H9 (cell line): ENCODE results near the gene TMEM184A. TPM values are rescaled to one million over a fixed set of nuclear protein-coding genes. Genes with fewer than 3 reads are reported as not detected.
A peak's percentile ranks its signal among the peaks of the same experiment; 100 is the strongest.

ENCODE experiments used
- DNase-seq: peaks from one replicate; pipeline ENCODE4 v3.0.0-alpha.2; 2017
- H2AFZ ChIP-seq: one replicate; pipeline ENCODE4 v1.6.1; 2013; ENCODE audit warnings: mild to moderate bottlenecking, low read length, control low read depth, moderate library complexity
- H2AK5ac ChIP-seq: 2 replicates; pipeline ENCODE4 v1.6.1; 2013; ENCODE audit warnings: low read length, control low read depth, mixed read lengths; ENCODE audit not compliant: insufficient read length
- H2BK120ac ChIP-seq: one replicate; pipeline ENCODE4 v1.6.1; 2013; ENCODE audit warnings: low read depth, mild to moderate bottlenecking, low read length, control low read depth, inconsistent platforms; ENCODE audit not compliant: poor library complexity, severe bottlenecking
- H2BK12ac ChIP-seq: 2 replicates; pipeline ENCODE4 v1.6.1; 2013; ENCODE audit warnings: low read length, control low read depth, mixed read lengths, low read depth; ENCODE audit not compliant: insufficient read length
- H2BK15ac ChIP-seq: 2 replicates; pipeline ENCODE4 v1.6.1; 2013; ENCODE audit warnings: low read depth, low read length, control low read depth
- H2BK20ac ChIP-seq: one replicate; pipeline ENCODE4 v1.6.1; 2013; ENCODE audit warnings: low read depth, mild to moderate bottlenecking, low read length, control low read depth, inconsistent platforms; ENCODE audit not compliant: poor library complexity, severe bottlenecking
- H2BK5ac ChIP-seq: 2 replicates; pipeline ENCODE4 v1.6.1; 2013; ENCODE audit warnings: low read length, control low read depth, mixed read lengths; ENCODE audit not compliant: insufficient read length
- H3K14ac ChIP-seq: 2 replicates; pipeline ENCODE4 v1.6.1; 2013; ENCODE audit warnings: low read length, control low read depth; ENCODE audit not compliant: insufficient read depth
- H3K18ac ChIP-seq: 2 replicates; pipeline ENCODE4 v1.6.1; 2013; ENCODE audit warnings: low read depth, mild to moderate bottlenecking, mixed read lengths, low read length, control low read depth; ENCODE audit not compliant: insufficient read length
- H3K23ac ChIP-seq: 2 replicates; pipeline ENCODE4 v1.6.1; 2013; ENCODE audit warnings: low read length, control low read depth, mixed read lengths, low read depth; ENCODE audit not compliant: insufficient read length
- H3K23me2 ChIP-seq: 2 replicates; pipeline ENCODE4 v1.6.1; 2013; ENCODE audit warnings: low read depth, mild to moderate bottlenecking, mixed read lengths, low read length, control low read depth; ENCODE audit not compliant: insufficient read length, poor library complexity, severe bottlenecking
- H3K27ac ChIP-seq: 2 replicates; pipeline ENCODE4 v1.5.1; 2013; ENCODE audit warnings: low read length, control low read depth, mixed read lengths, low read depth; ENCODE audit not compliant: insufficient read length
- H3K27me3 ChIP-seq: 2 replicates; pipeline ENCODE4 v1.6.1; 2013; ENCODE audit warnings: low read length, control low read depth, inconsistent platforms; ENCODE audit not compliant: insufficient read depth
- H3K4ac ChIP-seq: 2 replicates; pipeline ENCODE4 v1.6.1; 2013; ENCODE audit warnings: low read depth, mild to moderate bottlenecking, control low read depth, inconsistent platforms, low read length, moderate library complexity
- H3K4me1 ChIP-seq: 2 replicates; pipeline ENCODE4 v1.6.1; 2013; ENCODE audit warnings: low read length, control low read depth, inconsistent platforms; ENCODE audit not compliant: insufficient read depth
- H3K4me2 ChIP-seq: 2 replicates; pipeline ENCODE4 v1.6.1; 2013; ENCODE audit warnings: low read length, control low read depth, mixed read lengths; ENCODE audit not compliant: insufficient read length, insufficient read depth
- H3K56ac ChIP-seq: 2 replicates; pipeline ENCODE4 v1.6.1; 2013; ENCODE audit warnings: low read depth, mild to moderate bottlenecking, mixed read lengths, low read length, control low read depth; ENCODE audit not compliant: insufficient read length
- H3K79me1 ChIP-seq: 2 replicates; pipeline ENCODE4 v1.6.1; 2013; ENCODE audit warnings: low read depth, mild to moderate bottlenecking, moderate library complexity, low read length, control low read depth, inconsistent platforms; ENCODE audit not compliant: insufficient read depth, poor library complexity, severe bottlenecking
- H3K79me2 ChIP-seq: 2 replicates; pipeline ENCODE4 v1.6.1; 2013; ENCODE audit warnings: low read length, control low read depth, inconsistent platforms; ENCODE audit not compliant: insufficient read depth
- H3K9ac ChIP-seq: 2 replicates; pipeline ENCODE4 v1.6.1; 2013; ENCODE audit warnings: low read length, control low read depth, mixed read lengths; ENCODE audit not compliant: insufficient read length; ENCODE audit errors: extremely low read depth
- H3K9me3 ChIP-seq: one replicate; pipeline ENCODE4 v1.6.1; 2013; ENCODE audit warnings: low read depth, low read length, inconsistent platforms; ENCODE audit not compliant: control insufficient read depth
- H3T11ph ChIP-seq: one replicate; pipeline ENCODE4 v1.6.1; 2013; ENCODE audit warnings: mild to moderate bottlenecking, low read length, control low read depth, inconsistent platforms
- H4K20me1 ChIP-seq: one replicate; pipeline ENCODE4 v1.6.1; 2013; ENCODE audit not compliant: control insufficient read depth, insufficient read length, insufficient read depth
- H4K5ac ChIP-seq: 2 replicates; pipeline ENCODE4 v1.6.1; 2013; ENCODE audit warnings: low read depth, mild to moderate bottlenecking, mixed read lengths, low read length, control low read depth; ENCODE audit not compliant: insufficient read length
- H4K8ac ChIP-seq: replicated peaks from 2 replicates; pipeline ENCODE4 v1.6.1; 2013; ENCODE audit warnings: low read length, control low read depth, mixed read lengths, low read depth; ENCODE audit not compliant: insufficient read length
- H4K91ac ChIP-seq: 2 replicates; pipeline ENCODE4 v1.6.1; 2013; ENCODE audit warnings: low read depth, mild to moderate bottlenecking, moderate library complexity, mixed read lengths, low read length, control low read depth; ENCODE audit not compliant: insufficient read length
- H3K27ac Mint-ChIP-seq, 3 experiments: 2 replicates in 2 of 3; 3 replicates in 1 of 3; pipeline ENCODE4 v1.8.0; 2020 to 2021; ENCODE audit warnings: mixed read lengths in 3 of 3, mild to moderate bottlenecking in 1 of 3, moderate library complexity in 1 of 3
- H3K27me3 Mint-ChIP-seq: 2 replicates; pipeline ENCODE4 v1.8.0; 2021; ENCODE audit warnings: low read depth, mild to moderate bottlenecking, moderate library complexity, mixed read lengths
- H3K36me3 Mint-ChIP-seq, 3 experiments: 2 replicates in 2 of 3; 3 replicates in 1 of 3; pipeline ENCODE4 v1.8.0; 2020 to 2021; ENCODE audit warnings: low read depth in 3 of 3, mixed read lengths in 3 of 3; ENCODE audit not compliant: insufficient read depth in 1 of 3
- H3K4me1 Mint-ChIP-seq, 2 experiments: 2 replicates each; pipeline ENCODE4 v1.8.0; 2020; ENCODE audit warnings: mixed read lengths in 2 of 2
- H3K4me3 Mint-ChIP-seq, 2 experiments: 2 replicates in 1 of 2; 3 replicates in 1 of 2; pipeline ENCODE4 v1.8.0; 2020 to 2021; ENCODE audit warnings: mild to moderate bottlenecking in 2 of 2, mixed read lengths in 2 of 2, moderate library complexity in 1 of 2
- H3K9me3 Mint-ChIP-seq, 2 experiments: 2 replicates in 1 of 2; 3 replicates in 1 of 2; pipeline ENCODE4 v1.8.0; 2020; ENCODE audit warnings: mild to moderate bottlenecking in 2 of 2, mixed read lengths in 2 of 2, moderate library complexity in 1 of 2
- CTCF ChIP-seq: fragments of 200-600 bp; sonication (generic); conservative IDR thresholded peaks from 3 replicates; pipeline ENCODE4 v1.8.0; 2021; ENCODE audit warnings: antibody characterized with exemption, mild to moderate bottlenecking
- WGBS: extraction: QIAGEN DNeasy Blood & Tissue Kit; methylation state at CpG from one replicate; pipeline ENCODE4 v1.1.7; 2013; ENCODE audit warnings: missing lambda C conversion rate, low lambda C conversion rate, mixed read lengths; ENCODE audit not compliant: insufficient read length; ENCODE audit errors: extremely low coverage; 5-methylcytosine and 5-hydroxymethylcytosine counted together
- total RNA-seq: library from RNA; stranded (reverse); gene quantifications from 2 replicates; pipeline ENCODE4 v1.2.1, GENCODE V29; 2021

Gene TMEM184A
- total RNA-seq, 1 experiment from 2014 or later = 1.3 TPM

GRCh38 chr7:1567896-1568510, 12.0 kb upstream of the TMEM184A start:
- no peaks in the 10 kb centered on the region for H3K27me3 ChIP-seq
- H3K18ac ChIP-seq = no peak overlapping the region
- peaks cover 8 to 46% (median 34%) of the 10 kb centered on the region in 3 experiments for H3K36me3 Mint-ChIP-seq
- H4K20me1 ChIP-seq = no peaks in the 10 kb centered on the region
- no peaks in the 10 kb centered on the region for H3K9me3 Mint-ChIP-seq
- H2AFZ ChIP-seq = no peak overlapping the region
- H4K8ac ChIP-seq = no peak overlapping the region
- no peak overlapping the region for H3K27ac ChIP-seq
- peak overlapping the region; percentile 82 to 83; a peak in 4 of 5 replicates for H3K4me3 Mint-ChIP-seq
- no peak overlapping the region for H2BK120ac ChIP-seq
- no peak for DNase-seq
- no peak overlapping the region for H3K4ac ChIP-seq
- H3K9me3 ChIP-seq = no peaks in the 10 kb centered on the region
- H3K23ac ChIP-seq = no peak overlapping the region
- no peak overlapping the region for H2BK15ac ChIP-seq
- no peaks in the 10 kb centered on the region for H3K79me2 ChIP-seq
- H3K4me2 ChIP-seq = no peak overlapping the region
- no peak overlapping the region for H3T11ph ChIP-seq
- no peak overlapping the region for H2BK12ac ChIP-seq
- H4K91ac ChIP-seq = no peak overlapping the region
- WGBS = no CpG with 5 or more reads among the region's 17 CpGs
- no peak overlapping the region for H2BK20ac ChIP-seq
- no peak overlapping the region for H3K9ac ChIP-seq
- H3K56ac ChIP-seq = no peak overlapping the region
- H3K27ac Mint-ChIP-seq = peak overlapping the region in 2 of 3 experiments; percentile 80 to 90; a peak in 3 of 7 replicates
- H3K4me1 ChIP-seq = no peaks in the 10 kb centered on the region
- H3K79me1 ChIP-seq = no peaks in the 10 kb centered on the region
- H2BK5ac ChIP-seq = no peak overlapping the region
- H3K4me1 Mint-ChIP-seq = peaks cover 13 to 22% of the 10 kb centered on the region in 2 experiments
- H4K5ac ChIP-seq = no peak overlapping the region
- no peak for TF ChIP-seq CTCF
- no peak overlapping the region for H2AK5ac ChIP-seq
- peaks cover 4% of the 10 kb centered on the region for H3K23me2 ChIP-seq
- no peaks in the 10 kb centered on the region for H3K27me3 Mint-ChIP-seq
- H3K14ac ChIP-seq = no peak overlapping the region
